ENCODE data around the gene PIEZO1.

GRCh38 chr16:88715312-88716190, 69.5 kb downstream of the PIEZO1 start:
- no peak for TF ChIP-seq CTCF (conservative IDR thresholded peaks at IDR 0.05 in 1 of 2, IDR thresholded peaks at IDR 0.05 in 1 of 2; ENCODE audit: extremely low read depth in 1 of 2, insufficient read depth in 1 of 2, low read depth in 1 of 2, low read length in 2 of 2)
- no peak for TF ChIP-seq EZH2 (IDR thresholded peaks at IDR 0.05; ENCODE audit: borderline replicate concordance, low read length)

Data from mammary epithelial cell (primary cell).